ENCODE results near the gene TOE1.
A peak's percentile ranks its signal among the peaks of the same experiment; 100 is the strongest.

DNA sequence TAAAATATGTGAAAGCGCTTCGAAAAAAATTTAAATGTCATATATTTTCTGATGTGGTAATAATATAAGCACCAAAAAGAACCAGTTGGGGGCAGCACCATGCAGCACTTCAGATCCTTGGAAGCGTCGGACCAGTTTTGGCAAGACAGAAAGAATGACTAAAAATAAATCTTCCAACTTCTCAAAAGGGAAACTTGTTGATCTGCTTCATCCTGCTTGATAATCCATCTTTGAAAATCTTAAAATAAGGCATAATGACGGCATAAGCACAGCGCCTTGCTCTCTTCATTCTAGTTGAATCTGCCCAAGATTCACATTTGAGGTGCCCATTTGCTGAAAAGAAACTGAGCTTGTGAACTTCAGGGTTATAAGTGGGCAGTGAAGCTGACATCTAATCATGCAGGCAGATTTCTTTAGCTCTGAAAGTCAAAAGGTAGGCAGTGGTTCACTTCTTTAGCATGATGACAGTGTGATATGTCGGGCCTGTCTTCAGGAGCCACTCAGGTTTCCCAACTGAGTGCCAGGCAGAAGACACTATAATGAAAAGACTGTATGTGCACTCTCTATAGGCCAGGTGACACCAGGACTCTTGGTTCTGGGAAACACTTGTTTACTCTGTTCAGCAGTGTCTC, 20.0 kb downstream of the TOE1 start:
- no peak for TF ChIP-seq FIP1L1 (IDR thresholded peaks at IDR 0.05; ENCODE audit: low read depth, low read length, poor library complexity, severe bottlenecking)
- no peak for TF ChIP-seq FOXK2 (conservative IDR thresholded peaks at IDR 0.05 in 1 of 2, IDR thresholded peaks at IDR 0.05 in 1 of 2; ENCODE audit: low read depth in 2 of 2)
- TF ChIP-seq, protein P1, sequence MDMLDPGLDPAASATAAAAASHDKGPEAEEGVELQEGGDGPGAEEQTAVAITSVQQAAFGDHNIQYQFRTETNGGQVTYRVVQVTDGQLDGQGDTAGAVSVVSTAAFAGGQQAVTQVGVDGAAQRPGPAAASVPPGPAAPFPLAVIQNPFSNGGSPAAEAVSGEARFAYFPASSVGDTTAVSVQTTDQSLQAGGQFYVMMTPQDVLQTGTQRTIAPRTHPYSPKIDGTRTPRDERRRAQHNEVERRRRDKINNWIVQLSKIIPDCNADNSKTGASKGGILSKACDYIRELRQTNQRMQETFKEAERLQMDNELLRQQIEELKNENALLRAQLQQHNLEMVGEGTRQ (CRISPR knock-in tag; IDR thresholded peaks at IDR 0.05) = no peak
- peak; percentile 91 for TF ChIP-seq REST (IDR thresholded peaks at IDR 0.05; ENCODE audit: borderline replicate concordance)
- no peak for TF ChIP-seq REST (CRISPR knock-in tag; IDR thresholded peaks at IDR 0.05; ENCODE audit: low read depth)
- TF ChIP-seq RAD21 (CRISPR knock-in tag; conservative IDR thresholded peaks at IDR 0.05 in 1 of 2, IDR thresholded peaks at IDR 0.05 in 1 of 2) = peak; percentile 93 to 98
- no peak for TF ChIP-seq MEF2A (IDR thresholded peaks at IDR 0.05; ENCODE audit: control insufficient read depth, low read depth, low read length)
- no peak for TF ChIP-seq SP1 (CRISPR knock-in tag; IDR thresholded peaks at IDR 0.05)
- TF ChIP-seq POLR2G (IDR thresholded peaks at IDR 0.05; ENCODE audit: low read depth, low read length) = no peak
- TF ChIP-seq BRCA1 (IDR thresholded peaks at IDR 0.05) = no peak
- no peak for TF ChIP-seq BRCA1 (CRISPR knock-in tag; IDR thresholded peaks at IDR 0.05)

Measured in K562 (cell line).